B cell (primary cell): ENCODE data around the gene NXPE3.

Source experiments
- EZH2 ChIP-seq: IDR thresholded peaks from 2 replicates; pipeline ENCODE4 v1.6.1; 2012; ENCODE audit warnings: borderline replicate concordance, low read depth, mild to moderate bottlenecking, moderate library complexity, low read length; ENCODE audit not compliant: insufficient read depth, poor library complexity, severe bottlenecking
- TF ChIP-seq, protein P1 (sequence below): fragments of 200-600 bp; IDR thresholded peaks from one replicate; pipeline ENCODE4 v1.8.0; 2022; ENCODE audit warnings: antibody characterized with exemption, mild to moderate bottlenecking

DNA sequence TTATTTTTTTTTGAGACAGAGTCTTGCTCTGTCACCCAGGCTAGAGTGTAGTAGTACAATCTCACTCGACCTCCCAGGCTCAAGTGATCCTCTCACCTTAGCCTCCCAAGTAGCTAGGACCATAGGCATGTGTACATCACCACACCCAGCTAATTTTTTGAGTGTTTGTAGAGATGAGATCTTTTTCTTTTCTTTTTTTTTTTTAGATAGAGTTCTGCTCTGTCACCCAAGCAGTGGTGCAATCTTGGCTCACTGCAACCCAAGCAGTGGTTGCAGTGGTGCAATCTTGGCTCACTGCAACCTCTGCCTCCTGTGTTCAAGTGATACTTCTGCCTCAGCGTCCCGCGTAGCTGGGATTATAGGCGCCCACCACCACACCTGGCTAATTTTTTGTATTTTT lies 49.4 kb upstream of the NXPE3 start:
- TF ChIP-seq, protein P1, sequence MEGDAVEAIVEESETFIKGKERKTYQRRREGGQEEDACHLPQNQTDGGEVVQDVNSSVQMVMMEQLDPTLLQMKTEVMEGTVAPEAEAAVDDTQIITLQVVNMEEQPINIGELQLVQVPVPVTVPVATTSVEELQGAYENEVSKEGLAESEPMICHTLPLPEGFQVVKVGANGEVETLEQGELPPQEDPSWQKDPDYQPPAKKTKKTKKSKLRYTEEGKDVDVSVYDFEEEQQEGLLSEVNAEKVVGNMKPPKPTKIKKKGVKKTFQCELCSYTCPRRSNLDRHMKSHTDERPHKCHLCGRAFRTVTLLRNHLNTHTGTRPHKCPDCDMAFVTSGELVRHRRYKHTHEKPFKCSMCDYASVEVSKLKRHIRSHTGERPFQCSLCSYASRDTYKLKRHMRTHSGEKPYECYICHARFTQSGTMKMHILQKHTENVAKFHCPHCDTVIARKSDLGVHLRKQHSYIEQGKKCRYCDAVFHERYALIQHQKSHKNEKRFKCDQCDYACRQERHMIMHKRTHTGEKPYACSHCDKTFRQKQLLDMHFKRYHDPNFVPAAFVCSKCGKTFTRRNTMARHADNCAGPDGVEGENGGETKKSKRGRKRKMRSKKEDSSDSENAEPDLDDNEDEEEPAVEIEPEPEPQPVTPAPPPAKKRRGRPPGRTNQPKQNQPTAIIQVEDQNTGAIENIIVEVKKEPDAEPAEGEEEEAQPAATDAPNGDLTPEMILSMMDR: no peak
- no peak for TF ChIP-seq EZH2
